Vagina (tissue), 2 donors: ENCODE measurements around the gene PREB.

ENCODE experiments used
- CTCF ChIP-seq, 3 experiments: fragments of 450-650 bp in 2 of 3; fragments of 200-600 bp in 1 of 3; sonication (generic) in 1 of 3; IDR thresholded peaks; one replicate each; pipeline ENCODE4 v1.5.1; 2017 to 2019; ENCODE audit warnings: antibody characterized with exemption in 3 of 3, mild to moderate bottlenecking in 2 of 3, moderate library complexity in 2 of 3
- POLR2A ChIP-seq, 2 donors: fragments of 450-650 bp; IDR thresholded peaks; one replicate each; pipeline ENCODE4 v1.6.1; 2017; ENCODE audit warnings: antibody characterized with exemption in 2 of 2, mild to moderate bottlenecking in 2 of 2, moderate library complexity in 2 of 2
- POLR2AphosphoS5 ChIP-seq, 2 donors: sonication (generic); formaldehyde crosslinking; IDR thresholded peaks; one replicate each; pipeline ENCODE4 v1.9.0; 2017; ENCODE audit warnings: antibody characterized with exemption in 2 of 2, mild to moderate bottlenecking in 2 of 2, low read depth in 1 of 2; ENCODE audit not compliant: insufficient read depth in 1 of 2

GRCh38 chr2:27085673-27086089 is 48.8 kb downstream of the PREB start:
- TF ChIP-seq CTCF (IDR thresholded peaks at IDR 0.05) (peak in 2 of 3 experiments; percentile 21 to 27), POLR2A (IDR thresholded peaks at IDR 0.05) (no peak), POLR2AphosphoS5 (IDR thresholded peaks at IDR 0.05; ENCODE audit: insufficient read depth in 1 of 2, low read depth in 1 of 2) (peak; percentile 30 to 66)
